GM19467 (cell line): ENCODE measurements around the gene LIPJ.
A peak's percentile ranks its signal among the peaks of the same experiment; 100 is the strongest.

Source experiments
- ATAC-seq: cut with Tn5 transposase; IDR thresholded peaks from one replicate; pipeline ENCODE4 v1.9.1; 2021; ENCODE audit warnings: mild to moderate bottlenecking, moderate library complexity; ENCODE audit not compliant: unreplicated experiment

The LIPJ gene

GRCh38 chr10:88586462-88586861, at the start of gene LIPJ:
Gene LIPJ (plus strand): TSS chr10:88586762. CDS start chr10:88590688, 3,926 bp downstream.
- no peak for ATAC-seq

GRCh38 chr10:88537322-88537721, 49.2 kb upstream of the LIPJ start:
- ATAC-seq, result no peak

- no peak for ATAC-seq
These were observed 48.5 kb upstream of the LIPJ start for GRCh38 chr10:88538048-88538447.

GRCh38 chr10:88540351-88540750, 46.2 kb upstream of the LIPJ start:
- no peak for ATAC-seq

- ATAC-seq, result no peak
These were observed 45.4 kb upstream of the LIPJ start for GRCh38 chr10:88541116-88541626.

GRCh38 chr10:88542522-88542921, 44.0 kb upstream of the LIPJ start:
- ATAC-seq, result no peak

GRCh38 chr10:88544140-88544870, 42.3 kb upstream of the LIPJ start:
- ATAC-seq, result no peak

- ATAC-seq, result no peak
These were observed 41.2 kb upstream of the LIPJ start for GRCh38 chr10:88545359-88545758.

- ATAC-seq, result no peak
These were observed 40.1 kb upstream of the LIPJ start for GRCh38 chr10:88546497-88546896.

- ATAC-seq, result no peak
These were observed 35.3 kb upstream of the LIPJ start for GRCh38 chr10:88551246-88551645.

GRCh38 chr10:88553116-88553752, 33.3 kb upstream of the LIPJ start:
- ATAC-seq, result no peak

- no peak for ATAC-seq
These were observed 31.2 kb upstream of the LIPJ start for GRCh38 chr10:88555190-88555908.

- no peak for ATAC-seq
These were observed 29.3 kb upstream of the LIPJ start for GRCh38 chr10:88557256-88557655.

GRCh38 chr10:88557658-88558057, 28.9 kb upstream of the LIPJ start:
- no peak for ATAC-seq

GRCh38 chr10:88562152-88562551, 24.4 kb upstream of the LIPJ start:
- ATAC-seq, result no peak

- no peak for ATAC-seq
These were observed 21.5 kb upstream of the LIPJ start for GRCh38 chr10:88565072-88565471.

- no peak for ATAC-seq
These were observed 4.2 kb upstream of the LIPJ start for GRCh38 chr10:88582411-88582805.

- peak; percentile 65 for ATAC-seq
These were observed 3.6 kb upstream of the LIPJ start, which contains the start of gene RNLS for GRCh38 chr10:88582806-88583583. Gene RNLS (minus strand): TSS chr10:88583318.

- no peak for ATAC-seq
These were observed 3.0 kb upstream of the LIPJ start for GRCh38 chr10:88583584-88583957.

GRCh38 chr10:88592381-88592780, 5.8 kb downstream of the LIPJ start:
- no peak for ATAC-seq

- ATAC-seq, result no peak
These were observed 6.3 kb downstream of the LIPJ start for GRCh38 chr10:88592906-88593305.
